Vagina (tissue), 2 donors: ENCODE data around the gene ERMN. TPM values are rescaled to one million over a fixed set of nuclear protein-coding genes. Genes with fewer than 3 reads are reported as not detected.

Experiments
- DNase-seq, 2 donors: peaks; one replicate each; pipeline ENCODE4 v3.0.0-alpha.2; 2017; ENCODE audit errors: extremely low spot score in 2 of 2
- H3K27ac ChIP-seq: fragments of 200-600 bp; sonication (generic); one replicate; pipeline ENCODE4 v1.5.1; 2019
- H3K27me3 ChIP-seq: fragments of 200-600 bp; sonication (generic); one replicate; pipeline ENCODE4 v1.5.1; 2019
- H3K36me3 ChIP-seq, 2 donors: fragments of 200-600 bp; sonication (generic); one replicate each; pipeline ENCODE4 v1.5.1; 2017 to 2019
- H3K4me1 ChIP-seq: fragments of 200-600 bp; sonication (generic); one replicate; pipeline ENCODE4 v1.5.1; 2019
- H3K4me3 ChIP-seq, 2 donors: fragments of 200-600 bp; sonication (generic); 1 replicate in 1 of 2; 2 replicates in 1 of 2; pipeline ENCODE4 v1.5.1; 2016 to 2019
- H3K9me3 ChIP-seq: fragments of 200-600 bp; sonication (generic); one replicate; pipeline ENCODE4 v1.5.1; 2019
- POLR2A ChIP-seq, 2 donors: fragments of 450-650 bp; IDR thresholded peaks; one replicate each; pipeline ENCODE4 v1.6.1; 2017; ENCODE audit warnings: antibody characterized with exemption in 2 of 2, mild to moderate bottlenecking in 2 of 2, moderate library complexity in 2 of 2
- POLR2AphosphoS5 ChIP-seq, 2 donors: sonication (generic); formaldehyde crosslinking; IDR thresholded peaks; one replicate each; pipeline ENCODE4 v1.9.0; 2017; ENCODE audit warnings: antibody characterized with exemption in 2 of 2, mild to moderate bottlenecking in 2 of 2, low read depth in 1 of 2; ENCODE audit not compliant: insufficient read depth in 1 of 2
- intact Hi-C: fragments of 100-400 bp; cut with DNase I; formaldehyde crosslinking; loops from one replicate; pipeline ENCODE4 v1.15.1; 2023
- total RNA-seq: library from RNA; depleted of rRNA; stranded (reverse); fragments of >200 nt; gene quantifications from one replicate; pipeline ENCODE4 v1.2.3, GENCODE V29; 2016
- TF ChIP-seq, protein P1 (sequence below), 3 experiments: fragments of 450-650 bp in 2 of 3; fragments of 200-600 bp in 1 of 3; sonication (generic) in 1 of 3; IDR thresholded peaks; one replicate each; pipeline ENCODE4 v1.5.1; 2017 to 2019; ENCODE audit warnings: antibody characterized with exemption in 3 of 3, mild to moderate bottlenecking in 2 of 3, moderate library complexity in 2 of 3

ERMN gene
- total RNA-seq, 1 donor from 2014 or later: not detected

- Histone ChIP-seq H3K4me1 (no peaks in the 10 kb centered on the region), H3K4me3 (no peak overlapping the region), H3K9me3 (no peaks in the 10 kb centered on the region), H3K27ac (no peak overlapping the region), H3K27me3 (no peaks in the 10 kb centered on the region), H3K36me3 (no peaks in the 10 kb centered on the region)
- intact Hi-C loops: no loop called here
- TF ChIP-seq, protein P1, sequence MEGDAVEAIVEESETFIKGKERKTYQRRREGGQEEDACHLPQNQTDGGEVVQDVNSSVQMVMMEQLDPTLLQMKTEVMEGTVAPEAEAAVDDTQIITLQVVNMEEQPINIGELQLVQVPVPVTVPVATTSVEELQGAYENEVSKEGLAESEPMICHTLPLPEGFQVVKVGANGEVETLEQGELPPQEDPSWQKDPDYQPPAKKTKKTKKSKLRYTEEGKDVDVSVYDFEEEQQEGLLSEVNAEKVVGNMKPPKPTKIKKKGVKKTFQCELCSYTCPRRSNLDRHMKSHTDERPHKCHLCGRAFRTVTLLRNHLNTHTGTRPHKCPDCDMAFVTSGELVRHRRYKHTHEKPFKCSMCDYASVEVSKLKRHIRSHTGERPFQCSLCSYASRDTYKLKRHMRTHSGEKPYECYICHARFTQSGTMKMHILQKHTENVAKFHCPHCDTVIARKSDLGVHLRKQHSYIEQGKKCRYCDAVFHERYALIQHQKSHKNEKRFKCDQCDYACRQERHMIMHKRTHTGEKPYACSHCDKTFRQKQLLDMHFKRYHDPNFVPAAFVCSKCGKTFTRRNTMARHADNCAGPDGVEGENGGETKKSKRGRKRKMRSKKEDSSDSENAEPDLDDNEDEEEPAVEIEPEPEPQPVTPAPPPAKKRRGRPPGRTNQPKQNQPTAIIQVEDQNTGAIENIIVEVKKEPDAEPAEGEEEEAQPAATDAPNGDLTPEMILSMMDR (IDR thresholded peaks at IDR 0.05): no peak
- TF ChIP-seq POLR2AphosphoS5 (IDR thresholded peaks at IDR 0.05; ENCODE audit: insufficient read depth in 1 of 2, low read depth in 1 of 2) (no peak), POLR2A (IDR thresholded peaks at IDR 0.05) (no peak)
- DNase-seq: no peak
Observed at GRCh38 chr2:157363612-157364101, 38.0 kb upstream of the ERMN start.

DNA sequence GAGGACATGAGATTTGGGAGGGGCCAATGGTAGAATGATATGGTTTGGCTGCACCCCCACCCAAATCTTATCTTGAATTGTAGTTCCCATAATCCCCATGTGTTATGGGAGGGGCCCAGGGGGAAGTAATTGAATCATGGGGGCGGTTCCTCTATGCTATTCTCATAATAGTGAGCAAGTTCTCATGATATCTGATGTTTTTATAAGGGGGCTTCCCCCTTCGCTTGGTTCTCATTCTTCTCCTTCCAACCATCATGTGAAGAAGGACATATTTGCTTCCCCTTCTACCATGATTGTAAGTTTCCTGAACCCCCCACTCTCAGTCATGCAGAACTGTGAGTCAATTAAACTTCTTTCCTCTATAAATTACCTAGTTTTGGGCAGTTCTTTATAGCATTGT, 37.0 kb upstream of the ERMN start:
- intact Hi-C loops: no loop called here
- TF ChIP-seq POLR2AphosphoS5 (IDR thresholded peaks at IDR 0.05; ENCODE audit: insufficient read depth in 1 of 2, low read depth in 1 of 2) (no peak), POLR2A (IDR thresholded peaks at IDR 0.05) (no peak)
- TF ChIP-seq, protein P1 (IDR thresholded peaks at IDR 0.05): no peak
- H3K27me3 ChIP-seq: no peaks in the 10 kb centered on the region

GRCh38 chr2:157361526-157361925, 35.9 kb upstream of the ERMN start:
- intact Hi-C loops: no loop called here
- Histone ChIP-seq H3K4me3 (no peak overlapping the region), H3K27me3 (no peaks in the 10 kb centered on the region), H3K27ac (no peak overlapping the region), H3K4me1 (no peaks in the 10 kb centered on the region), H3K36me3 (no peaks in the 10 kb centered on the region), H3K9me3 (no peaks in the 10 kb centered on the region)
- TF ChIP-seq, protein P1 (IDR thresholded peaks at IDR 0.05): no peak
- no peak for DNase-seq

More for the DNA sequence above, 37.0 kb upstream of the ERMN start:
- H3K9me3 ChIP-seq: no peaks in the 10 kb centered on the region
- H3K36me3 ChIP-seq: no peaks in the 10 kb centered on the region
- no peaks in the 10 kb centered on the region for H3K4me1 ChIP-seq
- no peak for DNase-seq
- no peak overlapping the region for H3K27ac ChIP-seq
- H3K4me3 ChIP-seq: no peak overlapping the region

GRCh38 chr2:157359628-157360027, 34.0 kb upstream of the ERMN start:
- H3K4me3 ChIP-seq: no peak overlapping the region
- no peak for DNase-seq
- H3K9me3 ChIP-seq: no peaks in the 10 kb centered on the region
- intact Hi-C loops: no loop called here
- no peaks in the 10 kb centered on the region for H3K4me1 ChIP-seq
- H3K36me3 ChIP-seq: no peaks in the 10 kb centered on the region
- TF ChIP-seq POLR2AphosphoS5 (IDR thresholded peaks at IDR 0.05; ENCODE audit: insufficient read depth in 1 of 2, low read depth in 1 of 2) (no peak), POLR2A (IDR thresholded peaks at IDR 0.05) (no peak)
- TF ChIP-seq, protein P1 (IDR thresholded peaks at IDR 0.05): no peak
- no peaks in the 10 kb centered on the region for H3K27me3 ChIP-seq
- H3K27ac ChIP-seq: no peak overlapping the region

DNA sequence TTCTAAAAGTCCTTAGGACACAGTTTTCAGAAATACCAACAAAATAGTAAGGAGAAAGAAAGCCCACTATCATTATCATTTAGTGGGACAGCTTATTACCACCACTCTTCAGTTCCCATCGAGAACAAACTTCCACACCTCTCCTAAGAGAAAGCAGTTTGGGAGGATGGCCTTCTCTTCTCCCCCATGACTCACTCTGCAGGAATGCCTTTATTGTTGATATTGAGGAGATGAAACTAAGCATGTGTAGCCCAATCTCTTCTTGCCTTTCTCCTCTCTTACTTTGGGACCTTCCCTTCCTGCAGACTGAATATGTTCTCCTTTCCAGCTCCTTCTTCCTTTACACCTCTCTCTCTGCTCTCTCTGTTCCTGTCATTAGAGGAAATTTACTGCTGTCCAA, 30.0 kb upstream of the ERMN start:
- Histone ChIP-seq H3K27ac (no peak overlapping the region), H3K27me3 (no peaks in the 10 kb centered on the region), H3K36me3 (no peaks in the 10 kb centered on the region), H3K9me3 (no peaks in the 10 kb centered on the region), H3K4me3 (no peak overlapping the region), H3K4me1 (no peaks in the 10 kb centered on the region)
- intact Hi-C loops: no loop called here
- TF ChIP-seq, protein P1 (IDR thresholded peaks at IDR 0.05): no peak
- TF ChIP-seq POLR2AphosphoS5 (IDR thresholded peaks at IDR 0.05; ENCODE audit: insufficient read depth in 1 of 2, low read depth in 1 of 2) (no peak), POLR2A (IDR thresholded peaks at IDR 0.05) (no peak)
- no peak for DNase-seq
